HG03139 (cell line): ENCODE results near the gene EXOC6.

Source experiments
- ATAC-seq: cut with Tn5 transposase; IDR thresholded peaks from one replicate; pipeline ENCODE4 v1.9.1; 2021; ENCODE audit not compliant: unreplicated experiment

Gene EXOC6

GRCh38 chr10:93063144-93063976 lies 215.0 kb downstream of the EXOC6 start:
- no peak for ATAC-seq

- ATAC-seq: no peak
These were observed 215.8 kb downstream of the EXOC6 start for GRCh38 chr10:93063977-93064660.

- ATAC-seq: no peak
These were observed 216.7 kb downstream of the EXOC6 start for GRCh38 chr10:93064874-93065660.

- no peak for ATAC-seq
These were observed 217.6 kb downstream of the EXOC6 start for GRCh38 chr10:93065675-93066543.

GRCh38 chr10:93066544-93066913 lies 218.2 kb downstream of the EXOC6 start:
- ATAC-seq: no peak

- ATAC-seq: no peak
These were observed 219.4 kb downstream of the EXOC6 start for GRCh38 chr10:93067443-93068365.

GRCh38 chr10:93068411-93069244 lies 220.3 kb downstream of the EXOC6 start:
- ATAC-seq: no peak

- ATAC-seq: no peak
These were observed 220.9 kb downstream of the EXOC6 start for GRCh38 chr10:93069245-93069561.

- no peak for ATAC-seq
These were observed 222.3 kb downstream of the EXOC6 start for GRCh38 chr10:93070378-93071176.

- ATAC-seq: no peak
These were observed 222.8 kb downstream of the EXOC6 start for GRCh38 chr10:93071177-93071472.

GRCh38 chr10:93071674-93072224 lies 223.4 kb downstream of the EXOC6 start:
- no peak for ATAC-seq

- ATAC-seq: no peak
These were observed 223.9 kb downstream of the EXOC6 start for GRCh38 chr10:93072225-93072712.

GRCh38 chr10:93072713-93073538 lies 224.6 kb downstream of the EXOC6 start:
- no peak for ATAC-seq

- no peak for ATAC-seq
These were observed 225.3 kb downstream of the EXOC6 start, which contains the start of gene CYP26A1 for GRCh38 chr10:93073539-93074146. Gene CYP26A1, plus strand, starts transcription at chr10:93073893. Its CDS starts 42 bp downstream, at chr10:93073935.

- ATAC-seq: no peak
These were observed 225.9 kb downstream of the EXOC6 start for GRCh38 chr10:93074147-93074596.
